Left ventricle myocardium inferior (tissue), 1 donor: Measurements from ENCODE around the gene PDRG1. TPM values are rescaled to one million over a fixed set of nuclear protein-coding genes. Genes with fewer than 3 reads are reported as not detected.

Experiments used
- DNase-seq: peaks from one replicate; pipeline ENCODE4 v3.0.0-alpha.2; 2020
- H3K27ac ChIP-seq: fragments of 200-600 bp; replicated peaks from 2 replicates; pipeline ENCODE4 v1.8.0; 2021
- H3K27me3 ChIP-seq: fragments of 200-600 bp; 2 replicates; pipeline ENCODE4 v1.8.0; 2021; ENCODE audit warnings: low read depth
- H3K36me3 ChIP-seq: fragments of 200-600 bp; 2 replicates; pipeline ENCODE4 v1.8.0; 2021
- H3K4me1 ChIP-seq: fragments of 200-600 bp; 2 replicates; pipeline ENCODE4 v1.8.0; 2021
- H3K4me3 ChIP-seq: fragments of 200-600 bp; 2 replicates; pipeline ENCODE4 v1.8.0; 2021; ENCODE audit warnings: mild to moderate bottlenecking, moderate library complexity
- H3K9me3 ChIP-seq: fragments of 200-600 bp; replicated peaks from 2 replicates; pipeline ENCODE4 v1.8.0; 2021
- intact Hi-C: fragments of 100-400 bp; cut with micrococcal nuclease; formaldehyde crosslinking; loops from one replicate; pipeline ENCODE4 v1.11.0; 2022
- total RNA-seq: library from RNA; stranded (reverse); fragmentation: NEBNext Ultra II Directional; extraction: Animal tissue kit (Norgen Biotek cat#: 25700); gene quantifications from one replicate; pipeline ENCODE4 v1.2.1, GENCODE V29; 2021
- TF ChIP-seq, protein P1 (sequence below): fragments of 200-600 bp; IDR thresholded peaks from 2 replicates; pipeline ENCODE4 v1.8.0; 2021; ENCODE audit warnings: antibody characterized with exemption, mild to moderate bottlenecking, borderline replicate concordance
- donor health status: DM: no; HTN: yes; CAD: no; lungs with severe emphysema.

Gene PDRG1
- total RNA-seq, 1 donor from 2014 or later, result 10.4 TPM

GRCh38 chr20:31926493-31926892 is 25.4 kb downstream of the PDRG1 start:
- Histone ChIP-seq H3K27ac (no peak overlapping the region), H3K4me3 (no peak overlapping the region), H3K27me3 (peaks cover 19% of the 10 kb centered on the region), H3K4me1 (no peaks in the 10 kb centered on the region), H3K9me3 (no peaks in the 10 kb centered on the region), H3K36me3 (no peaks in the 10 kb centered on the region)
- intact Hi-C loops, result no loop called here
- DNase-seq, result no peak
- TF ChIP-seq, protein P1, sequence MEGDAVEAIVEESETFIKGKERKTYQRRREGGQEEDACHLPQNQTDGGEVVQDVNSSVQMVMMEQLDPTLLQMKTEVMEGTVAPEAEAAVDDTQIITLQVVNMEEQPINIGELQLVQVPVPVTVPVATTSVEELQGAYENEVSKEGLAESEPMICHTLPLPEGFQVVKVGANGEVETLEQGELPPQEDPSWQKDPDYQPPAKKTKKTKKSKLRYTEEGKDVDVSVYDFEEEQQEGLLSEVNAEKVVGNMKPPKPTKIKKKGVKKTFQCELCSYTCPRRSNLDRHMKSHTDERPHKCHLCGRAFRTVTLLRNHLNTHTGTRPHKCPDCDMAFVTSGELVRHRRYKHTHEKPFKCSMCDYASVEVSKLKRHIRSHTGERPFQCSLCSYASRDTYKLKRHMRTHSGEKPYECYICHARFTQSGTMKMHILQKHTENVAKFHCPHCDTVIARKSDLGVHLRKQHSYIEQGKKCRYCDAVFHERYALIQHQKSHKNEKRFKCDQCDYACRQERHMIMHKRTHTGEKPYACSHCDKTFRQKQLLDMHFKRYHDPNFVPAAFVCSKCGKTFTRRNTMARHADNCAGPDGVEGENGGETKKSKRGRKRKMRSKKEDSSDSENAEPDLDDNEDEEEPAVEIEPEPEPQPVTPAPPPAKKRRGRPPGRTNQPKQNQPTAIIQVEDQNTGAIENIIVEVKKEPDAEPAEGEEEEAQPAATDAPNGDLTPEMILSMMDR, result no peak

DNA sequence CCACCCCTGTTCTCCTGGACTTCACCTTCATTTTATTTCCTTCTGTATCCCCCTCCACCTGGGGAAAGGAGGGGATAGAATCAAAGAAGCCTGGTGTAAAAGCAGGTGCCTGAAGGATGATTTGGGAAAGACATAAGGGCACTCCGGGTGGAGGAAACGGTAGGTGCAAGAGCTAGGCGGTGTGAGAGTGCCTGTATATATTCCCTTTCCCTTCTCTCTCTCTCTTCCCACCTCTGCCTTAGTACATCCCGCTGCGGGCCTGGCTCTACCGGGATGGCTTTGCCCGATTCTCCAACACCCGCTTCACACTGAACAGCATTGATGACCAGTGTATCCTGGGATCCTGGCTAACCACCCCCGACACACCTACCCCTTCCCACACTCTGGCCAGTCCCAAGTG is 26.2 kb downstream of the PDRG1 start:
- no peak for DNase-seq
- no peaks in the 10 kb centered on the region for H3K36me3 ChIP-seq
- no peak overlapping the region for H3K27ac ChIP-seq
- H3K9me3 ChIP-seq, result no peaks in the 10 kb centered on the region
- H3K4me3 ChIP-seq, result no peak overlapping the region
- H3K4me1 ChIP-seq, result no peaks in the 10 kb centered on the region
- intact Hi-C loops, result no loop called here
- peaks cover 20% of the 10 kb centered on the region for H3K27me3 ChIP-seq
- TF ChIP-seq, protein P1, result no peak

GRCh38 chr20:31924561-31924960 is 27.3 kb downstream of the PDRG1 start:
- H3K36me3 ChIP-seq, result no peaks in the 10 kb centered on the region
- no peak overlapping the region for H3K4me3 ChIP-seq
- no peak for DNase-seq
- TF ChIP-seq, protein P1, result no peak
- H3K27ac ChIP-seq, result no peak overlapping the region
- H3K9me3 ChIP-seq, result no peaks in the 10 kb centered on the region
- intact Hi-C loops, result no loop called here
- no peaks in the 10 kb centered on the region for H3K4me1 ChIP-seq
- peaks cover 30% of the 10 kb centered on the region for H3K27me3 ChIP-seq

GRCh38 chr20:31923388-31924331 is 28.2 kb downstream of the PDRG1 start:
- no peaks in the 10 kb centered on the region for H3K36me3 ChIP-seq
- DNase-seq, result no peak
- no peaks in the 10 kb centered on the region for H3K4me1 ChIP-seq
- H3K27ac ChIP-seq, result no peak overlapping the region
- no peaks in the 10 kb centered on the region for H3K9me3 ChIP-seq
- H3K27me3 ChIP-seq, result peaks cover 40% of the 10 kb centered on the region
- no peak overlapping the region for H3K4me3 ChIP-seq
- intact Hi-C loops, result no loop called here
- TF ChIP-seq, protein P1, result no peak

DNA sequence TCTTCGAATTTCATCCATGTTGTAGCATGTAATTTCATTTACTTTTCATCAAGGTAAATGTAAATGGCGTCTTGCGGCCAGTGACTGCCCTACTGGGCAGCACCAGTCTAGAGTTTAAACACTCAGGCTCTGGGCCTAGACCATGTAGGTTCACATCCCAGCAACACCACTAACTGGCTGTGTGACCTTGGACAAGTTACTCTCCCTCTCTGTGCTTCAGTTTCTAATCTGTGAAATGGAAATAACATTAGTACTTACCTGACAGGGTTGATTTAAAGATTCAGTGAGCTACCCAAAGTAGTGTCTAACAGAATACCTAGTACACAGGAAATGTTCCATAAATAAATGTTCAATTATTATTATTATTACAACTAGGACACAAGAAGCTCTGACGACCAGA is 29.3 kb downstream of the PDRG1 start:
- H3K36me3 ChIP-seq, result no peaks in the 10 kb centered on the region
- no peaks in the 10 kb centered on the region for H3K4me1 ChIP-seq
- intact Hi-C loops, result no loop called here
- TF ChIP-seq, protein P1, result no peak
- DNase-seq, result no peak
- no peak overlapping the region for H3K27ac ChIP-seq
- H3K9me3 ChIP-seq, result no peaks in the 10 kb centered on the region
- H3K27me3 ChIP-seq, result peaks cover 43% of the 10 kb centered on the region
- H3K4me3 ChIP-seq, result no peak overlapping the region
